Stimulated activated CD4-positive, alpha-beta T cell treated with anti-CD3 and anti-CD28 coated beads, Interleukin-15, amount 100 ng/mL, for 24 hours (primary cell): ENCODE measurements around the gene RNH1.

Experiments used
- DNase-seq: peaks from one replicate; pipeline ENCODE4 v3.0.0-alpha.2; 2020

The RNH1 gene

GRCh38 chr11:497565-498296 is 9.3 kb downstream of the RNH1 start:
- no peak for DNase-seq

GRCh38 chr11:496834-497564 is 10.0 kb downstream of the RNH1 start:
- DNase-seq, result no peak

DNA sequence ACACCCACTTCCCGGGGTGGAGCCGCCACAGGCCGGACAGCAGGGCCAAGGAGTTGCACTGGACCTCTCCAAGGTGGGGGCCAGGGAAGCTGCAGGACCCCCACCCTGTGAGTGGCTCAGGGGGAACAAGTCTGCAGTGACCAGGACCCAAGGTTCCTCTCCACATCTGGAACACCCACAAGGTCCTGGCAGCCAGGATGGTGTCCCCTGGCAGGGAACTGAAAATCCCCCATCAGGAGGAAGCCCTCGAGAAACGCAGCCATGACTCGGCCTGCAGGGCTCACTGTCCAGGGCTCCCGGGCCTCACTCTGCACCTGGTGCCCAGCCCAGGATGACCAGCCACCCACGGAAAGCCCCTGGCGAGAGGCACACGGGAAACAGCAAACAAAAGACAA is 11.5 kb downstream of the RNH1 start:
- DNase-seq, result no peak

GRCh38 chr11:494761-495536 is 12.1 kb downstream of the RNH1 start:
- no peak for DNase-seq

DNA sequence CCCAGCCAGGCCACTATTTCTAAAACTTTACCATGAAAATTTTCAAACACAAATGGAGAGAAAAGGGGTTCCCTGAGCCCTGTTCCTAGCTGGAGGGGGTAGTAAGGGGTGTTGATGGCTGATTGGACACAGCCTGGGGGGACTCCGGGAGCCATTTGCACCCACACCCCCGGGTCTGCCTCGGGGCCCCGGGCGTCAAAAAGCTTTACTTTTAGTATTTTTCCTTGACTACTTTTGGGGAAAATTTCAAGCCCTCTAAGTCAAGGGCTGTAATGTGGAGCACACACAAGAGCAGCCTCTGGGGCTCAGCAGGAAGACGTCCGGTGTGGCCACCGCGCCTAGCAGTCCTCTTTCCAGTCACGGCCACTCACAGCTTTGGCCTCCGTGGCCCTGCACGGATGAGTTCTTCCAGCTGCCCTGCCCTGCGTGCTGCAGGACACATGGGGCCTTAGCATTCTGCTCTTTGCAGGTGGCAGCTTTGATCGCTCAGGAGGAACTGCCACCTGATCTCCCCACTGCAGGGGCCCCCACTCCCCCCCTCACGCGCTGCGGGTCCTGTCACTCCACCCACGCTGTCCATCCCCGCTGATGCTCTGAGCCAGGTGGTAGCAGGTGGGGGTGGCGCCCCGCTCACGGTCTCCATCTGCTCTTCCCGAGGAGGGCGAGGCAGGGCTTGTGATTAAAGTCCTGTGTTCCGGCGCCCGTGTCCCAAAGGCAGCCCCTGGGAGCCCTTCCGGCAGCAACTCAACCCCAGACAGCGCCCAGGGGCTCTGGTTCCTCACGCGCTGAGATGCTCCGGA is 14.4 kb downstream of the RNH1 start:
- DNase-seq, result no peak

DNA sequence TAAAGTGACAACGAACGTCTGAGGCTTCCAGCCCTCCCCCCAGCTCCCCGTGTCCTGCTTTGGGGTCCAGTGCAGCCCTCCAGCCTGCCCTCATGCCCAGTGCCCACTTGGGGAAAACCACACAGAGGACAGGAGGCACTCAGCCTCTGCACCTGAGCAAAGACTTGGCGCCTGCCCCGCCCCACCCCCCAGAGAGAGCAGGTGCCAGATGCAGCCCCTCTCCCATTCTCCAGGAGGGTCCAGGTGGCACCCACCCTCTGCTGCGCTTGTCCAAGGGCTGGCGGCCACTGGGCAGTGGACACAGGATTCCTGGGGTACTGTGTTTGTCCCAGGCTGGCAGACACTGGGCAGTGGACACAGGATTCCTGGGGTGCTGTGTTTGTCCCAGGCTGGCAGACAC is 15.7 kb downstream of the RNH1 start:
- no peak for DNase-seq

DNA sequence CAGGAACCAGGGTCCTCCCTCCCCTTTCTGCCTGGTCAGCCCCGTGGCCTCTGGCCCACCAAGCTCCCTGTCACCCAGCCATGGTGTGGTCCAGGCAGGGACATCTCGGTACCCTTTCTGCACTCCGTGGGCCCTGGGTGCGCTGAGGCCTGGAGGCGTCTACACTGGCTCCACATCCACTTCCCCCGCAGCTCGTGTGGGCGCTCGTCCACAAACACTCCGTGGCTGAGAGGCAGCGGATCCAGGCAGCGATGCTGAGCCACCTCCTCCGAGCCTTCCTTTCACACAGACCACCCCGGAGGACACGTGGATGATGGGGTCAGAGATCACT is 16.1 kb downstream of the RNH1 start:
- no peak for DNase-seq

GRCh38 chr11:490186-490929 is 16.7 kb downstream of the RNH1 start:
- DNase-seq, result no peak

GRCh38 chr11:489610-490185 is 17.3 kb downstream of the RNH1 start:
- no peak for DNase-seq

DNA sequence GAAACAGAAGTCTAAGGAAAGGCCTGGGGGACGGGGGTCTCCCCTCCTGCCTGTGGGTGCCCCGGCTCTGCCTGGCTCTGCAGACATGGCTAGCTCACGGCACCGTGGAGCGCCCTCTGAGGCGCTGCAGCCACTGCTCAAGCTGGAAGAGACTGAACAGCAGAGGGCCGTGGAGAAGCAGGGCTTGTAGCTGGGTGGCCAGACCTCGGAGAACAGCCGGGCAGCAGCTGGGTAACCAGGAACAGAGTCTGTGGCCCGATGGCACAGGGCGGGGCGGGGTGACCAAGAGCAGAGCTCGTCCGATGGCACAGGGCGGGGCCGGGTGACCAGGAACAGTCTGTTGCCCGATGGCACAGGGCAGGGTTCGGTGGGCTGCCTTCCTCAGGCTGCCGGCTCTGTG is 18.1 kb downstream of the RNH1 start:
- no peak for DNase-seq

DNA sequence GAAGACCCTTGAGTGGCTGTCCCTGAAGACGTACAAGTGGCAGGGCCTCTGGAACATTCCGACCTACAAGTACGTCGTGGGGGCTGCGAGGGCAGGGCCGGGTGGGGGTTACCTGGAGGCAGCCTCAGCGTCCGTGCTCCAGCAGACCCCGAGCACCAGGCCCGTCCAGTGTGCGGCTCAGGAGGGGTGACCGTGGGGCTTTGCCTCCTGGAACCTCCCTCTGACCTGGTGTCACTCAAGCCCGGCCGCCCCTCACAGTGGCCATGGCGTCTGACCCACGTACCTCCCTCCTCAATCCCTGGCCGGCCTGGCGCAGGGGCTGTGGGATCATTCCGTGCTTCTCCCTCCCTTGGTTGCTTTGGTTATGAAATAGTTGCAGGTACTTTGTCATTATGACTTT is 18.5 kb downstream of the RNH1 start:
- no peak for DNase-seq

DNA sequence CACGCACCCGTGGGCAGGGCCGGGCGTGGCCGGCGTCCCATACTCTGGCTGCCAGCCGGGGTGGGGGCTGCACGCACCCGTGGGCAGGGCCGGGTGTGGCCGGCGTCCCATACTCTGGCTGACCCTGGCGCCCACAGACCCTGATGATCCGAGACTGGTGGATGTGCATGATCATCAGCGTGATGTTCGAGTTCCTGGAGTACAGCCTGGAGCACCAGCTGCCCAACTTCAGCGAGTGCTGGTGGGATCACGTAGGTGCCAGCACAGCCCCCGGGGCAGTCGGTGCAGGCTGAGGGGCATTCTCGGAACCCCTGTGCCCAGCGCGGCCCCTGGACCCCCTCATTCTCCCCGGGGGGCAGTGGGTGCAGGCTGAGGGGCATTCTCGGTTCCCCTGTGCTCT is 19.0 kb downstream of the RNH1 start:
- DNase-seq, result no peak

DNA sequence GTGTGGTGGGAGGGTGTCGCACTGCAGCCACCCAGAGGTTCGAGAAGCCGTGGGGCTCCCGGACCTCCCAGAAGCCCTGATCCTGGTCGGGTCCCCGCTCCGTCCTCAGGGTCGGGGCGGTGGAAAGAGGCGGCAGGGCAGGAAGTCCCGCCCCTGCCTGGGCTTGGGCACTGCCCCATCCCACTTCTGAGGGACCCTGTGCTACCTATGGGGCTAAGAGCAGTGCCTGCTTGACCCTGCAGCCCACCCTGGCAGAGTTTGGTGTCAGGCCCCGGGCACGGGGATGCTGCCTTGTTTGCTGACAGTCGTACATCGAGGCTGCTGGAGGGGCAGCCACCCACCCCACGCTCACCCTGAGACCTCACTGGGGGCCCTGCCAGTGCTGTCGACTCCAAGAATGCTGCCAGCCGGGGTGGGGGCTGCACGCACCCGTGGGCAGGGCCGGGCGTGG is 19.4 kb downstream of the RNH1 start:
- no peak for DNase-seq

DNA sequence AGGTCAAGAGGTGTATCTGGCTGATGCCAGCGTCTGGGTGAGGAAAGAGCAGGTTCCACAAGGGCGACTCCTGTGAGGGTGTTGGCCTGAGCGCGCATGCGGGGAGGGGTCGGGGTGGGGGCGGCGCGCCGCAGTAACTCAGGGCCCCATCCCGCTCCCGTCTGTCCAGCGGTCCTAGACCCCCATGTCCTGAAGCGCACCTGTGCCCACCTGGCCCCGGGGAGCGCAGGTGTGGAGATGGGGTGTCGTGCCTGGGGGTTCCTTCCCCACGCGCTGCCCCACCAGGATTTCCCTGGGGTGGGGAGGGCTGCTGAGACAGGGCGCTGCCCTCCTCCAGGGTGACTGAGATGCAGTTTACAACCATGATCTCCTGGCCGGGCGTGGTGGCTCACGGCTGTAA is 20.9 kb downstream of the RNH1 start:
- no peak for DNase-seq

GRCh38 chr11:484616-485015 is 22.4 kb downstream of the RNH1 start:
- DNase-seq, result no peak

GRCh38 chr11:479311-479710 is 27.7 kb downstream of the RNH1 start:
- no peak for DNase-seq

DNA sequence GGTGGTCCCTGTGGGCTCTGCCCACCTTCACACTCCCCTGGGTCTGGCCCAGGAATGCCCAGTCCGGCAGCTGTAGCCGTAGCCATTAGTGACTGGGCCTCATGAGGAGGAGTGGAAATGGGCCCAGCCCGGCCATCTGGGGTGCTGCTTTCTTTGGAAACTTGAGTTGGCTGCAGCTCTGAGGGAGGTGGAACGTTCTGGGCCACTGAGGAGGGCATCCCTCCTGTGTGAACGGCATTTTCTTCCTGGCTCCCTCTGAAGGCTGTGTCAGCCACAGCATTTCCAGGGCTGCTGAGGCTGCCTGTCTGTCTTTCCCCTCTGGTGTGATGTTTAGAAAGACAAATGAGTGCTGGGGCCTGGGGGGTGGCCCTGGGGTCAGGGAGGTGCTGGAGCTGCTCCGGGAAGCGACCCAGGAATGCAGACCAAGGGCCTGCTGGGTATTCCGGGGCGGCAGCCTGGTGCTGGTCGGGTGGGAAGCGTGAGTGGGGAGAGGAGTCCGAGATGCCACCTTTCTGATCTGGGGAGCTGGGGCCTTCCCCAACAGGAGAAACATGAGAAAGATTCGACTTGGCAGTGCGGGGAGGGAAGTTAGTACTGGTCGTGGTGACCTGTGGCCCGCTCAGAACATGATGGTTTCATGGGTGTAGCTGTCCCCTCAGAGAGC is 29.9 kb downstream of the RNH1 start:
- no peak for DNase-seq

DNA sequence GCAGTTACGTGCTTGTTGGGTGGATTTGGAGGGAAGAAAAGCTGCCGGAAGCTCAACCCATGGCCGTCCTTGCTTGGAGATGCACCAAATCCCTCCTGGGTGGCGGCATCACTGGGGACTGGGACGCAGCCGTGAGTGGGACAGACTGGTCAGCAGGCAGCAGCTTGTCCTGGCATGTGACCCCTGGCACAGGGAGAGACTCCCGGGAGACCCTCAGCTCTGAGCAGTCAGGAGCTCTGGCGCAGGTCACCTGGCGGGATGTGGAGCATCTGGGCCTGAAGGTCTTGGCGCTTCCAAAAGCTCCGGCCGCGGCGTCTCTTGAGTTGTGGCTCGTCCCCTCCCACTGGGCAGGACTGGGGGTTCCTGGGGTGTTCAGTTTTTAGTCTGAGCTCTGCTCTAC is 30.6 kb downstream of the RNH1 start:
- no peak for DNase-seq

- no peak for DNase-seq
These were observed 31.1 kb downstream of the RNH1 start for GRCh38 chr11:475941-476340.

- DNase-seq, result no peak
These were observed 32.0 kb downstream of the RNH1 start for GRCh38 chr11:474914-475506.
